Midbrain (tissue), 1 donor: ENCODE results near the gene SLC38A3.
A peak's percentile ranks its signal among the peaks of the same experiment; 100 is the strongest.

Experiments used
- DNase-seq: peaks from one replicate; lab custom pipeline; 2025; lab: John Stamatoyannopoulos, UW

SLC38A3 gene

GRCh38 chr3:50204804-50205412, at the start of gene SLC38A3:
Gene SLC38A3, plus strand, starts transcription at chr3:50205271. Its CDS starts 8,929 bp downstream, at chr3:50214200.
- DNase-seq, result peak; percentile 60

- DNase-seq, result no peak
Observed at GRCh38 chr3:50155491-50155878, 49.6 kb upstream of the SLC38A3 start.

GRCh38 chr3:50155891-50156290, 49.2 kb upstream of the SLC38A3 start:
- no peak for DNase-seq

DNA sequence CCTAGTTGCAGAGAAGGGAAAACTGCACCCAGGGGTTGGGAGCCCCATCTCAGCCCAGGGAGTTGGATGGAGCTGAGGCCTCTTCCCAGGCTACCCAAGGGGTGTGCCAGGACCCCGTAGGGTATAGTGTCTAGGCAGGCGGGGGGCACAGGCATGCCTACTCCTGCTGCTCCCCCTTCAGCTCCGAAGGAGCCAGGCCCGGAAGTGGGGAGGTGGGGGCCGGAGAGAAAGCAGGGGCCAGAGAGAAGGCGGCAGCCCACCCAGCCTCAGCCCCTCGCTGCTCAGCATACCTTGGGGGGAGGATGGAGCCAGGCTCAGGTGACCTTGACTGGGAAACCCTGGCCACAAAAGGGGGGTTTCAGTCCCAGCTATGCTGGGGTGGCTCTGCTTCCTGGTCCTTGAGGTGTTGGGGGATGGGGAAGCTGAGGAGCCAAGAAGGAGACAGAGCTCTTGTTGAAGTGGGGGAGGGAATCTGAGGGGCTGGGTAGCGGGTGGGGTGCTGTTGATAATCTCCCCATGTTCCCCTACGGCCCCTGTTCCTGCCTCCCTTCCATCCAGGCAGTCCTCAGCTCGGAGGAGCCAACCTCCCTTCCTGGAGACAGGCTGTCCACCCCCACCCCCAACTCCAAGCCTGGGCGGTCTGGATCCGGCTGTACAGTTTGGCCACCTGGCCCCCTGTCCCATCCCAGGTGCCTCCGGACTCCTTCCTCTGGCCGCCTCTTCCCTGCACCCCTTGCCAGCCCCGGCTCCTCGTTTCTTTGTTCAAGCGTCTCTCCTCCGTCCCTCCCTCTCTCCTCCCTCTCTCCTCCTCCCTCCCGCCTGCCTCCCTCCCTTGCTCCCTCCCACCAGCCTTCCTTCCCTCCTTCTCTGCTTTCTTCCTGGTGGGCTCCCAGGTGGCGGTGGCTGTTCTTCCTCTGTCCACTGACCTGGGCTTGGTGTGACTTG, 48.2 kb upstream of the SLC38A3 start:
- DNase-seq, result no peak

DNA sequence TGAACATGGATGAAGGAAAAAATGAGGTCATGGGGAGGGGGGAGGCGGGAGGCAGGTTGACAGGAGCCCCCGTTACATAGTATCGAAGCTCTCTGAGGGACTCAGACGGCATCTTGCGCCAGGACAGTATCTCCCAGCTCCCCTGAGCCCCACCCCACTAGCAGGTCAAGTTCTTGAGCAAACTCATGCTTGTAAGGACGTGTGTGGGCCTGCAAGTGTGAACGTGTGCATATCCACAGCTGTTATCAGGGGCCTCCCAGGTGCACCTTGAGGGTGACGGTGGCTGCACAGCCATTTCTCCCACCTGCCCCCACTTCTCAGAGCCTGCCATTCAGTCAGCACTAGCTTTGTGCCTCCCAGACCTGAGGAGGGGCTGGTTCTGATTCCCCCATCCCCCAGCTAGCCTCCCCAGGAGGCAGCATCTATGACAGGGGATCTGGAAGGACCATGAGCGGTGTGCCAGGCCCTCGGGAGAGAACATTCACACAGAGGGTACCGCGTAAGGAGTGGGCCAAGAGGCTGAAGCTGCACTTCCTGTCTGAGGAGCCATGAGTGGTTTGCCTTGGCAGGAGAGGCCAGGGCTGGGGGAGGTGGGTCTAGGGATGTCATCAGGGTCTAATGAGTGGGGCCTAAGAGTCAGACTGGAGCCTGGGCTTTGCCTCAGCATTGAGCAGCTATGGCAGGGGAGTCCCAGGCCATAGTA, 47.1 kb upstream of the SLC38A3 start:
- no peak for DNase-seq

DNA sequence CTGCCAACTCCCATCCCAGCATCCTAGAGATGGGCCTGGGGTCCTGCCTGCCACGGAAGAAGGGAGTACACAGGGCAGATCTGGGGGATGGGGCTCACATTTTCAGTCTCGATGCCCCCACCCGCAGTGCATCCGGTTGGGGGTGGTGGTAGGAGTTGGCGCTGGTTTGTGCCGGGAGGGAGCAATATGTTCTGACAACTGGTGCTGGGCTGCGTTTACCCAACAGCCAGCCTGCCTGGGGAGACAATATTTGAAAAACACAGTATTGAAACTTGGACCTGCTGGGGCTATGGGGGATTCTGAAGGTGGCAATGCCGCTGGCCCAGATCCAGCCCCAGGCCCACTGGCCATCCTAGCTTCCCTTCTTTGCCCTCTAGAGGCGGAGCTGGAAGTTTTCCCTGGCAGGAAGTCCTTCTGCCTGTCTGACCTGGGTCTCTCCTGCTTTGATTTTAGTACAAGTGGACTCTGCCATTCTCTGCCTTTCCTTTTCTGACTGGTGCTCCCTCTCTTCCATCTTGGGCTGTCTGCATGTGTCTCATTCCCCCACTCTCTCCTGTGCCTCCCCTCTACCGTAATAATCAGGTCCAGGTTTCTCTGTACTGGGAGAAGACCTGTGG, 46.4 kb upstream of the SLC38A3 start:
- DNase-seq, result no peak

GRCh38 chr3:50160561-50160983, 44.5 kb upstream of the SLC38A3 start:
- DNase-seq, result no peak

- no peak for DNase-seq
Observed at GRCh38 chr3:50161320-50161719, 43.8 kb upstream of the SLC38A3 start.

- no peak for DNase-seq
Observed at GRCh38 chr3:50162034-50162883, 42.8 kb upstream of the SLC38A3 start.

DNA sequence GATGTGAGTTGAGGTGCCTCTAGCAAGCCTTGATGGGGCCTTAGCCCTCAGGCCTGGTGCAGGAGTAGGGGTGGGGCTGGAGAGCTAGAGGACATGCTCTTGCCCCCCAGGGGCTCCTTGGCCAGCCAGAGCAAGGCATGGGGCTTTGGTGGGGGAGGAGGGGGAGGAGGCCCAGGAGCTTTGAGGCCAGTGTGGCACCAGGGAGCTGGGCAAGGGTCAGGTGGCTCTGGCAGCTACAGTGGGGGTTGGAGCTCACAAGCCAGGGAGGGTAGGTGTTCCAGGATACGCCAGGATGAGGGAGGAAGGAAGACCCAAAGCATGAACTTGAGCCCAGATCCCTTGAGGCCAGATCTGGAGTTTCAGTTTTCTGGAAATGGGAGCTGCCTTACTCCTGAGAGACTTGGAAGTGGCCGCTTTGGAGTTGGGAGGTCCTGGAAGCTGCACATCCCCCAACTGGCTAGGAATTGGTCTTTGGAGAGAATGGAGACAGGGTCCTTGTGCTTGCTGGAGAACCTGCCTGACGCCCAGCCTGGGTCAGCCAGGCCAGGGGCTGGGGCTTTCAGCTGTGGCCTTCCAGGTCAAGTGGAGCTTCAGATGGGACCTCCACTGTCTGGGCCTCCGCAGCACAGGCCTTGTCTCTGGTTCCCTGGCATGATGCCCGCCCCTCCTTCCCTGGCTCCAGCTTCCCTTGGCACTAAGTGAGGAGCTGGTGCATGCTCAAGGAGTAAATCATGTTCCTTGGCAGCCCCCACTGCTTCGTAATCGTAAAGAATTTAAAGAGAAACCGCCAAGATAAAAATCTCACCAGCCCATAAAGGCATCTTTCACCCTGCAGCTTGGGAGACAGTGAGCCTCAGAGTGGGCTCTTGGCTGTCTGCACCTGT, 41.3 kb upstream of the SLC38A3 start:
- no peak for DNase-seq

DNA sequence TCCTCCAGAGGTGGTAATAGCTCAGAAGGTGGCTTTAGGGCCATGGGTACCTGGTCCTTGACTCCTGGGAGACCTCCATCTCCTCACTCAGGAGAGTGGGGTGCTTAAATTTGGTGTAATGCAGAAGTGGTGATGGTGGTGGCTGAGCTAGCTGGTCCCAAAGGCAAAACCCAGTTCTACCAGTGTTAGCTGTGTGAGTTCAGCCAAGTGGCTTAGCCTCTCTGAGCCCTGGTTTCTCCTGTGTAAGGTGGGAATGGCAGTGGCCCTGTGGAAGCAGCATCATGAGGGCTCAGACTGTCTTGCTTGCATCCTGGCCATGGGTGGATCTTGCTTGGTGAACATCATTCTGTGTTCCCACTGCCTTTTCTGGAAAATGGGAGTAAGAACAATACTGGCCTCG, 40.6 kb upstream of the SLC38A3 start:
- no peak for DNase-seq

- DNase-seq, result peak; percentile 60
Observed at GRCh38 chr3:50164984-50165909, 39.8 kb upstream of the SLC38A3 start.

GRCh38 chr3:50165910-50166538, 39.0 kb upstream of the SLC38A3 start:
- peak; percentile 6 for DNase-seq

DNA sequence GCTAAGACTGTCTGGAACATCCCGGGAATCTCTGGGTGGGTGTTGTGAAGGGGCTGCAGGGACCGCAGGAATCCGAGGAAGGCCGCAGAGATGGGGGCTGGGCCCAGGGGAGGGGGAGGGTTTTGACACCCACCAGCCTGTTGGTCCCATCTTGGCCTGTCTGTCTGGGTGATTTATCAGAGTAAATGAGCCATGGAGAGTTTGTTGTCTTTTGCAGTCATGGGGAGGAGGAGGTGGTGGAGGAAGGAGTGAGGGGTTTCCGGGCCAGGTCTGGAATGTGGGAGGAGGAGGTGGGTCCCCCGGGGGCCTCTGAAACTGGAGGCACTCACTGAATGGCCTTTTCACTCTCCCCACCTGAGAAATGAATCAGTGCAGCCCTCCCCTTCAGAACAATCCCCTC, 38.5 kb upstream of the SLC38A3 start:
- no peak for DNase-seq

GRCh38 chr3:50167069-50167840, 37.8 kb upstream of the SLC38A3 start:
- DNase-seq, result no peak

DNA sequence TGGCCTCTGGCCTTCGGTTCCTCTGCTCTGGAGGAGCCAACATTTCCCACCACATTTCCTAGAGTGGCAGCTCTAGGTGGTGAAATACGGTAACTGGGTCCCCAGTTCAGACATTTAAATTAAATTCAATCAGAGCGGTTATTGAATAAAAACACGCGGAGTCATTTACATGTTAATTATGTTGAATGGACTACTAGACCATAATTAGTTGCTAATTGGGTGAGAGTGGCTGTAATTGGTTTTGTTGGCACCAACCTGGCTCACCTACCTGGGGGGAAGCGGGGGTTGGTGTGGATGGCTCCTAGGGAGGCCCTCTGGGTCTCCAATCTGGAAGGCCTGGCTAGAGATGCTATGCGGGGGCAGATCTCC, 37.2 kb upstream of the SLC38A3 start:
- no peak for DNase-seq

GRCh38 chr3:50168388-50168787, 36.7 kb upstream of the SLC38A3 start:
- DNase-seq, result no peak

DNA sequence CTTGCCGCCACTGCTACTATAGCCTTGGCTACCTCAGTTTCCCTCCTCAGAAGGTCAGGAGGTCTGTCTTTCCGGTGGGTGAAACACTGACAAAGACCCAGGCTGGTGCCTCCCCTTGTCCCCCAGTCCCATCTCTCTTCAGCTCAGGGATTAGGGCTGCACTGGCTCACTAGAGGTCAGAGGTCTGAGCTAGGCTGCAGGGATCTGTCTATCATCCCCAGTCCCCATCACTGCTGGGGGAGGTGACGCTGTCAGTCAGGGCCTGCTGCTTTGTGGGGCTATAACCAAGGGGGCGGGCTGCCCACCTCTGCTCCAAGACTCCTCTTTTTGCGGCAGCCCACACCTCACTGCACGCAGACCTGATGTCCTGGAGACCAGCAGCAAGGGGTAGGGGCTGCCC, 36.3 kb upstream of the SLC38A3 start:
- no peak for DNase-seq
